Gastroesophageal sphincter (tissue), 4 donors: ENCODE measurements around the gene FBXW7. TPM values are rescaled to one million over a fixed set of nuclear protein-coding genes. Genes with fewer than 3 reads are reported as not detected.

Source experiments
- ATAC-seq: fragments of 150-250 bp; one replicate; pipeline ENCODE4 v1.9.1; 2016; ENCODE audit warnings: mild to moderate bottlenecking, moderate library complexity
- H3K27ac ChIP-seq, 4 donors: fragments of 200-600 bp; sonication (generic) in 3 of 4; 1 replicate in 3 of 4; 2 replicates in 1 of 4; pipeline ENCODE4 v1.5.1; 2016 to 2019
- H3K27me3 ChIP-seq: fragments of 200-600 bp; sonication (generic); one replicate; pipeline ENCODE4 v1.5.1; 2019
- H3K36me3 ChIP-seq, 2 donors: fragments of 200-600 bp; sonication (generic); one replicate each; pipeline ENCODE4 v1.5.1; 2019; ENCODE audit warnings: control low read depth in 1 of 2
- H3K4me1 ChIP-seq, 3 donors: fragments of 200-600 bp; sonication (generic); 1 replicate in 2 of 3; 2 replicates in 1 of 3; pipeline ENCODE4 v1.5.1; 2016 to 2019; ENCODE audit warnings: control low read depth in 2 of 3
- H3K4me3 ChIP-seq, 2 donors: fragments of 200-600 bp; sonication (generic); one replicate each; pipeline ENCODE4 v1.5.1; 2019; ENCODE audit warnings: mild to moderate bottlenecking in 1 of 2, moderate library complexity in 1 of 2
- H3K9me3 ChIP-seq, 3 donors: fragments of 200-600 bp; sonication (generic); one replicate each; pipeline ENCODE4 v1.5.1; 2017 to 2019; ENCODE audit warnings: control low read depth in 2 of 3
- EP300 ChIP-seq: sonication (generic); formaldehyde crosslinking; IDR thresholded peaks from one replicate; pipeline ENCODE4 v1.6.1; 2017; ENCODE audit warnings: antibody characterized with exemption, mild to moderate bottlenecking
- POLR2A ChIP-seq, 2 donors: fragments of 450-650 bp; IDR thresholded peaks; one replicate each; pipeline ENCODE4 v1.6.1; 2017; ENCODE audit warnings: antibody characterized with exemption in 2 of 2, mild to moderate bottlenecking in 2 of 2, moderate library complexity in 1 of 2
- POLR2AphosphoS5 ChIP-seq: sonication (generic); formaldehyde crosslinking; IDR thresholded peaks from one replicate; pipeline ENCODE4 v1.6.1; 2017; ENCODE audit warnings: antibody characterized with exemption
- WGBS, 2 donors: methylation state at CpG; one replicate each; pipeline ENCODE4 v1.1.5; 2018; ENCODE audit warnings: low coverage in 1 of 2; 5-methylcytosine and 5-hydroxymethylcytosine counted together
- total RNA-seq, 4 donors: library from RNA; depleted of rRNA; stranded (reverse); fragments of >200 nt; gene quantifications; one replicate each; pipeline ENCODE4 v1.1.0, GENCODE V29; 2016
- TF ChIP-seq, protein P1 (sequence below), 4 experiments: fragments of 200-600 bp in 2 of 4; fragments of 450-650 bp in 2 of 4; sonication (generic) in 1 of 4; IDR thresholded peaks; one replicate each; pipeline ENCODE4 v1.5.1; 2017 to 2019; ENCODE audit warnings: antibody characterized with exemption in 4 of 4, mild to moderate bottlenecking in 2 of 4, moderate library complexity in 2 of 4

FBXW7 gene
- total RNA-seq, 4 donors from 2014 or later = 55.1 to 120 (median 85.5) TPM

DNA sequence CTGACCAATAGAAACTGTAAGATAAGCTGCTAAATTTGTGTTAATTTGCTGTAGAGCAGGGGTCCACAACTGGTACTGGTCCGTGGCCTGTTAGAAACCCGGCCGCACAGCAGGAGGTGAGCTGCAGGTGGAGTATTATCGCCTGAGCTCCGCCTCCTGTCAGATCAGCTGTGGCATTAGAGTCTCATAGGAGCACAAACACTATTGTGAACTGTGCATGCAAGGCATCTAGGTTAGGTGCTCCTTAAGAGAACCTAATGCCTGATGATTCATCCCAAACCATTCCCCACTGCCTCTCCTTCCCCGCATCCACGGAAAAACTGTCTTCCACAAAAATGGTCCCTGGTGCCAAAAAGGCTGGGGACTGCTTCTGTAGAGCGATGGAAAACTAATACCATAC is 19.7 kb downstream of the FBXW7 start:
- 59 to 88% methylated on average over 2 to 6 of the region's 8 CpGs for WGBS, 2 donors
- no peak overlapping the region for H3K4me3 ChIP-seq

DNA sequence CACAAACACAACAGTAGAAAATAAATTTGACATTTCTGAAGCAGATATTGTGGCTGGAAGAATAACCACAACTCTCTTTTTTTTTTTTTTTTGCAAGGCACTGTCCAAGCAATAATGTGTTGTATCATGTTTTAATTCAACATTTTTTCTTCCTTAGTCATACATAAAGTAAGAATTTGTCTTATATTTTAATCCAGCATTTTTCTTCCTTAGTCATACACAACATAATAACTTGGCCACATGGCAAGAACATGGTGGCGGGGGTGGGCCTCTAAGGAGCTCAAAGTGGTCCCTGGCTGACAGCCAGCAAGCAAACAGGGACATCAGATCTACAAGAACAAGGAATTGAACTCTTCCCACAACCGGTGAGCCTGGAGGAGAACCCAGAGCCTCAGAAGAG is 20.2 kb downstream of the FBXW7 start:
- TF ChIP-seq EP300 (no peak), POLR2A (IDR thresholded peaks at IDR 0.05) (no peak), POLR2AphosphoS5 (no peak)
- TF ChIP-seq, protein P1, sequence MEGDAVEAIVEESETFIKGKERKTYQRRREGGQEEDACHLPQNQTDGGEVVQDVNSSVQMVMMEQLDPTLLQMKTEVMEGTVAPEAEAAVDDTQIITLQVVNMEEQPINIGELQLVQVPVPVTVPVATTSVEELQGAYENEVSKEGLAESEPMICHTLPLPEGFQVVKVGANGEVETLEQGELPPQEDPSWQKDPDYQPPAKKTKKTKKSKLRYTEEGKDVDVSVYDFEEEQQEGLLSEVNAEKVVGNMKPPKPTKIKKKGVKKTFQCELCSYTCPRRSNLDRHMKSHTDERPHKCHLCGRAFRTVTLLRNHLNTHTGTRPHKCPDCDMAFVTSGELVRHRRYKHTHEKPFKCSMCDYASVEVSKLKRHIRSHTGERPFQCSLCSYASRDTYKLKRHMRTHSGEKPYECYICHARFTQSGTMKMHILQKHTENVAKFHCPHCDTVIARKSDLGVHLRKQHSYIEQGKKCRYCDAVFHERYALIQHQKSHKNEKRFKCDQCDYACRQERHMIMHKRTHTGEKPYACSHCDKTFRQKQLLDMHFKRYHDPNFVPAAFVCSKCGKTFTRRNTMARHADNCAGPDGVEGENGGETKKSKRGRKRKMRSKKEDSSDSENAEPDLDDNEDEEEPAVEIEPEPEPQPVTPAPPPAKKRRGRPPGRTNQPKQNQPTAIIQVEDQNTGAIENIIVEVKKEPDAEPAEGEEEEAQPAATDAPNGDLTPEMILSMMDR (IDR thresholded peaks at IDR 0.05) = no peak
- ATAC-seq = no peak
- H3K36me3 ChIP-seq = no peaks in the 10 kb centered on the region
- no peaks in the 10 kb centered on the region for H3K9me3 ChIP-seq
- H3K27ac ChIP-seq = no peak overlapping the region
- peaks cover 0 to 7% (median 0%) of the 10 kb centered on the region in 3 donors for H3K4me1 ChIP-seq
- no peaks in the 10 kb centered on the region for H3K27me3 ChIP-seq
- 50 to 83% methylated on average over 1 of the region's 2 CpGs for WGBS, 2 donors
- H3K4me3 ChIP-seq = no peak overlapping the region

More for the DNA sequence above, 19.7 kb downstream of the FBXW7 start:
- Histone ChIP-seq H3K27me3 (no peaks in the 10 kb centered on the region), H3K9me3 (no peaks in the 10 kb centered on the region), H3K27ac (no peak overlapping the region), H3K36me3 (no peaks in the 10 kb centered on the region), H3K4me1 (peaks cover 0 to 7% (median 0%) of the 10 kb centered on the region in 3 donors)
- no peak for ATAC-seq
- TF ChIP-seq, protein P1 (IDR thresholded peaks at IDR 0.05) = no peak
- no peak for TF ChIP-seq POLR2AphosphoS5
- no peak for TF ChIP-seq POLR2A (IDR thresholded peaks at IDR 0.05)
- no peak for TF ChIP-seq EP300

DNA sequence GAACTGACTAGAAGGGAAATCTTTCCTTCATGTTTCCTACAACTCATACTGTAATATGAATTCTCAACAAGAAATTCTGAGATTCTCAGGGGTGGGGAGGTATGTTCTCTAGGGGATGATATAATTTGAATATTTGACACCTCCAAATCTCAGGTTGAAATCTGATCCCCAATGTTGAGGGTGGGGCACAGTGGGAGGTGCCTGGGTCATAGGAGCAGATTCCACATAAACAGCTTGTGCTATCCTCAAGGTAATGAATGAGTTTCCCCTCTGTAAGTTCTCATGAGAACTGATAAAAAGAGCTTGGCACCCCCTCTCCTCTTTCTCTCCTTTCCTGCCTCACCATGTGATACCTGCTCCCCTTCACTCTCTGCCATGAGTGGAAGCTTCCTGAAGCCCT is 21.5 kb downstream of the FBXW7 start:
- Histone ChIP-seq H3K4me1 (peaks cover 0 to 7% (median 0%) of the 10 kb centered on the region in 3 donors), H3K27me3 (no peaks in the 10 kb centered on the region), H3K9me3 (no peaks in the 10 kb centered on the region), H3K36me3 (no peaks in the 10 kb centered on the region), H3K4me3 (no peak overlapping the region), H3K27ac (no peak overlapping the region)
- TF ChIP-seq POLR2A (IDR thresholded peaks at IDR 0.05) (no peak), EP300 (no peak), POLR2AphosphoS5 (no peak)
- TF ChIP-seq, protein P1 (IDR thresholded peaks at IDR 0.05) = no peak
- no peak for ATAC-seq

DNA sequence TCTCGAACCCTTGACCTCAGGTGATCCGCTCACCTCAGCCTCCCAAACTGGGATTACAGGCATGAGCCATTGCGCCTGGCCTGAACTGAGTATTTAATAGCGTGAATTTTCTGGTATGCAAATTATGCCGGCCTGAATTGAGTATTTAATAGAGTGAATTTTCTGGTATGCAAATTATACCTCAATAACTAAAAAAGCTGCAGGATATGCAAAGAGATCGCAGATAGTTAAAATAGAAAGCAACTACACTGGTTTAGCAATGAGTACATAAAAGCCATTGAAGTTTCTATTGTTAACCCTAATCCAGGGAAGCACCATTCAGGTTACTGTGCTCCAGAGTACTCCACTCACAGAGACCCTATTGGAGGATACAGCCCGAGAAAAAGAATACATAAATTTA is 22.8 kb downstream of the FBXW7 start:
- WGBS, 2 donors = 96 to 99% methylated on average over 6 to 7 of the region's 7 CpGs
- Histone ChIP-seq H3K9me3 (no peaks in the 10 kb centered on the region), H3K4me3 (no peak overlapping the region), H3K27me3 (no peaks in the 10 kb centered on the region), H3K4me1 (peaks cover 0 to 7% (median 0%) of the 10 kb centered on the region in 3 donors), H3K36me3 (no peaks in the 10 kb centered on the region), H3K27ac (no peak overlapping the region)
- TF ChIP-seq POLR2AphosphoS5 = no peak
- TF ChIP-seq EP300 = no peak
- TF ChIP-seq, protein P1 (IDR thresholded peaks at IDR 0.05) = no peak
- no peak for TF ChIP-seq POLR2A (IDR thresholded peaks at IDR 0.05)
- no peak for ATAC-seq

DNA sequence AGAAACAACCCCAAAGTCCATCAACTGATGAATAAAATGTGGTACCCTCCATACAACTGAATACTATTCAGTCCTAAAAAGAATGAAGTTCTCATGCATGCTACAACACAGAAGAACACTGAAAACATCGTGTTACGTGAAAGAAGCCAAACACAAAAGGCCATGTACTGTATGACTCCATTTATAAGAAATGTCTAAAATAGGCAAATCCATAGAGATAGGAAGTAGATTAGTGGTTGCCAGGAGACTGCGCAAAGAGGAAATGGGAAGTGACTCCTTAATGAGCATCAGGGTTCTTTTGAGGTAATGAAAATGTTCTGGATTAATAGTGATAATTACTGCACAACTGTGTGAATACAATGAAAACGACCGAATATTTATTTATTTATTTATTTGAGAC is 23.4 kb downstream of the FBXW7 start:
- no peak for ATAC-seq
- no peaks in the 10 kb centered on the region for H3K36me3 ChIP-seq
- no peaks in the 10 kb centered on the region for H3K27me3 ChIP-seq
- H3K9me3 ChIP-seq = no peaks in the 10 kb centered on the region
- TF ChIP-seq, protein P1 (IDR thresholded peaks at IDR 0.05) = no peak
- TF ChIP-seq POLR2A (IDR thresholded peaks at IDR 0.05) (no peak), POLR2AphosphoS5 (no peak), EP300 (no peak)
- H3K27ac ChIP-seq = no peak overlapping the region
- WGBS, 2 donors = 71 to 74% methylated on average over 5 of the region's 5 CpGs
- peaks cover 0 to 7% (median 0%) of the 10 kb centered on the region in 3 donors for H3K4me1 ChIP-seq
- no peak overlapping the region for H3K4me3 ChIP-seq
